GM19452 (cell line): Measurements from ENCODE around the gene FAM83B.
"Not testable (repeated sequence)": the region's sequence is repeated elsewhere in the genome, so short reads cannot be mapped to it uniquely, and the experiment has no call there.

ENCODE experiments used
- ATAC-seq: cut with Tn5 transposase; IDR thresholded peaks from one replicate; pipeline ENCODE4 v1.9.1; 2021; ENCODE audit not compliant: unreplicated experiment

Gene FAM83B

GRCh38 chr6:54897462-54898189 lies 51.1 kb downstream of the FAM83B start:
- ATAC-seq: no peak

GRCh38 chr6:54898767-54899166 lies 52.2 kb downstream of the FAM83B start:
- ATAC-seq: no peak

GRCh38 chr6:54899442-54899841 lies 52.9 kb downstream of the FAM83B start:
- ATAC-seq: no peak

GRCh38 chr6:54899986-54900385 lies 53.4 kb downstream of the FAM83B start:
- no peak for ATAC-seq

GRCh38 chr6:54900666-54901065 lies 54.1 kb downstream of the FAM83B start:
- ATAC-seq: no peak

DNA sequence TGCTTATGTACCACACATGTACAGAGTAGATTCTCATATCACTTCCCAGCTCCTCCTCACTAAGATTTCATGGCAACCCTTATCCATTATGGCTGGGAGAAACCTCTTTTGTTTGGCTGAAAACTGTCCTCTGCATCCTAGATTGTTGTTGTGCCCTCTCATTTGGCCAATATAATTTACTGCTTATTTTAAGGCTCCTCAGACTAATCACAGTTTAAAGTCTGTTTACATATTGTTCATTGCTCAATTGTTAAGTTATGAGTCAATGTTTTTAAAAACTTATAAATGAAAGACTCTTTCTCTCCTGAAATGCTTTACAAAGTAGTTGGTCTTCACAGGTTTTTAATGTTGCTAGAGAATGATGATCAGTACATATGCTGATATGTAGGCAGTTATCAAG lies 57.3 kb downstream of the FAM83B start:
- ATAC-seq: no peak

- ATAC-seq: no peak
Observed at GRCh38 chr6:54907355-54907754, 60.8 kb downstream of the FAM83B start.

DNA sequence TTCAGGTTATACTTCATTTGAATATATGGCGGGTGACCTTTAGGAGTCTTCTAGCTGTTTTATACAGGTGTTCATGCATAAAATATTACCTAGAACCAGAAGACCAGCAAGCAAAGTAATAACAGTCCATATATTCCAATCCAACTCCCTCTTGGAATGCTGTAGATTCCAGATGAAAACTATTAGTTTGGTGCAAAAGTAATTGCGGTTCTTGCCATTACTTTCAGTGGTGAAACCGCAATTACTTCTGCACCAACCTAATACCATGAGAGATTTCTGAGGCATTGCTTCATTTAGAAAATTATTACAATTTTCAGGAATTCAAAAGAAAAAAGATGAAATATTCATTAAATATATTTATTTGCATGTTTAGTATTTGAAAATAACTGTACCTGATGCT lies 62.6 kb downstream of the FAM83B start:
- no peak for ATAC-seq

DNA sequence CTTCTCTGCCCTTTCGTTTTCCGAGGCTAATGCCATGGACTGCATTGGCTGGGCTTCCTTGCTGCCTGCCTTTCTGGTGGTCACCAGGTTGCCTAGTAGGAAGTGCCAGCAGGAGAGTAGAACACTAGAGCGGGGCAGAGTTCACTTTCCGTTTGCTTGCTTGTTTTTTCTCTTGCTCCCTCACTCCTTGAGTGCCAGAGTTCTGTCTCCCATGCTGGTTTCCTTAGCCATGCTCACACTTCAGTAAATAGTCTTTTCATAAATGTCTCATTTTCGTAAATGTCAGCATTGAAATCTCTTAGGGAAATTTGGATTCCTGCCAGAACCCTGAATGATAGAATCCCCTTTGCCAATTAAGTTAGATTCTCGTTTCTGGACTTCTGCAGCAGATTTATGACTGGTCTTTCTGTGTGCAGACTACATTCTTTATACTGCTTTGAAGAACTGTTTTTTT lies 63.9 kb downstream of the FAM83B start:
- ATAC-seq: no peak

DNA sequence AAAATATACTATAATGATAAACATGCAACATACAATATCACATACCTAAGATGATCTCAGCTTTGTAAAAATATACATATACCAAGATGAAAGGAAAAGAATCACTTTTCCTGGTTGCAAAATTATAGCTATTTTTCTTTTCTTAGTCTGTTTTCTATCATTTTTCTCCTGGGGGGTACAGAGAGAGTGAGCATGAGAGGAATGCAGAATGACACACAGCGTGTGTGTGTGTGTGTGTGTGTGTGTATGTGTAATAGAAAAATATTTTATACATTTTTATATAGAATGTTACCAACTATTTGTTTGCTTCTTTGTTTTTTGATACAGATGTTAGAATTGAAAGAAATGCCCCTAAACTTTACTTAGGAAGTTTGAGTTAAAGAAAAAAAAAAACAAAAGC lies 64.3 kb downstream of the FAM83B start:
- no peak for ATAC-seq

- ATAC-seq: no peak
Observed at GRCh38 chr6:54913211-54913610, 66.6 kb downstream of the FAM83B start.

GRCh38 chr6:54916858-54917257 lies 70.3 kb downstream of the FAM83B start:
- no peak for ATAC-seq

- ATAC-seq: no peak
Observed at GRCh38 chr6:54920628-54921027, 74.1 kb downstream of the FAM83B start.

GRCh38 chr6:54921891-54922290 lies 75.3 kb downstream of the FAM83B start:
- no peak for ATAC-seq

GRCh38 chr6:54929245-54929909 lies 82.8 kb downstream of the FAM83B start:
- ATAC-seq: no peak

- ATAC-seq: no peak
Observed at GRCh38 chr6:54932622-54933021, 86.1 kb downstream of the FAM83B start.

GRCh38 chr6:54935739-54936138 lies 89.2 kb downstream of the FAM83B start:
- ATAC-seq: no peak

GRCh38 chr6:54937371-54937770 lies 90.8 kb downstream of the FAM83B start:
- ATAC-seq: no peak

GRCh38 chr6:54957698-54958097 lies 111.1 kb downstream of the FAM83B start:
- no peak for ATAC-seq

DNA sequence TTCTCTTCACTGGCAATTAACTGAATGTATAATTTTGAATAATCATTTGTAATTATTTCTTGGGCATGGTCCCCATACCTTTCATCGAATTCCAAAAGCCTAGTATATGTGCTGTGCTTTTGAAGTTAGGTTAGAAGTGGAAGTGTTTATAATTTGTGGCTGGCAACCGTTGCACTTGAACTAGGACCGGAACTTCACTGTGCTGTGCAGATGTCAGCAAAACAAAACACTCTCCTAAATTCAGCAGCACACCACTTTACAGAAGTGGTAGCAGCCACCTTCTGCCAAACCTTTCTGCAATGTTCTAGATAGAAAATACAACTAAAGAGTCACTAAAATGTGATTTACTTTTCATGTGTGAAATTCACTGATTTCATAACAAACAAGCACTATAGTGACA lies 111.9 kb downstream of the FAM83B start:
- ATAC-seq: no peak

GRCh38 chr6:54959820-54960219 lies 113.2 kb downstream of the FAM83B start:
- no peak for ATAC-seq

- not testable (repeated sequence) for ATAC-seq
Observed at GRCh38 chr6:54961372-54961771, 114.8 kb downstream of the FAM83B start.

GRCh38 chr6:54970337-54970736 lies 123.8 kb downstream of the FAM83B start:
- ATAC-seq: no peak
